ENCODE measurements around the gene CACNA2D3. TPM values are rescaled to one million over a fixed set of nuclear protein-coding genes. Genes with fewer than 3 reads are reported as not detected.
A peak's percentile ranks its signal among the peaks of the same experiment; 100 is the strongest.

The CACNA2D3 gene
- total RNA-seq, 1 experiment from 2014 or later, result not detected

GRCh38 chr3:54889731-54890130 lies 767.4 kb downstream of the CACNA2D3 start:
- H3K4me1 Mint-ChIP-seq (ENCODE audit: low read depth, unreplicated experiment), result no peaks in the 10 kb centered on the region
- H3K4me1 ChIP-seq, result peaks cover 15% of the 10 kb centered on the region
- ChIA-PET POLR2A (no interaction called here), CTCF (no interaction called here)
- no peaks in the 10 kb centered on the region for H3K36me3 Mint-ChIP-seq (ENCODE audit: insufficient read depth, unreplicated experiment)
- DNase-seq, result no peak
- H3K9me3 Mint-ChIP-seq (ENCODE audit: unreplicated experiment), result no peaks in the 10 kb centered on the region
- no peak overlapping the region for H3K4me3 Mint-ChIP-seq (ENCODE audit: unreplicated experiment)
- intact Hi-C loops (cut with micrococcal nuclease; ENCODE audit: unreplicated experiment), result no loop called here
- no peak for TF ChIP-seq CTCF (IDR thresholded peaks at IDR 0.05; ENCODE audit: insufficient read depth in 1 of 2, low read depth in 1 of 2, low read length in 1 of 2, severe bottlenecking in 1 of 2, unreplicated experiment in 1 of 2)
- no peaks in the 10 kb centered on the region for H3K36me3 ChIP-seq (ENCODE audit: control insufficient read depth, insufficient read depth, low read length)
- no TSS peak for BruUV-seq (replicated peaks)
- H3K27me3 Mint-ChIP-seq (ENCODE audit: insufficient read depth, unreplicated experiment), result peaks cover 8% of the 10 kb centered on the region
- H3K27ac Mint-ChIP-seq (ENCODE audit: unreplicated experiment), result no peak overlapping the region
- H3K27me3 ChIP-seq (replicated peaks; ENCODE audit: control insufficient read depth, insufficient read depth, low read length), result no peaks in the 10 kb centered on the region
- H3K4me3 ChIP-seq (ENCODE audit: low read depth, low read length), result no peak overlapping the region
- no peaks in the 10 kb centered on the region for H3K9me3 ChIP-seq

- ChIA-PET CTCF (interaction anchor here (1.1 kb wide), 1 partner anchor 831 kb away, joined by 3 read pairs; no protein-coding TSS in a partner anchor), POLR2A (no interaction called here)
- H3K4me1 Mint-ChIP-seq (ENCODE audit: low read depth, unreplicated experiment), result no peaks in the 10 kb centered on the region
Measured at GRCh38 chr3:54891540-54891897, 769.2 kb downstream of the CACNA2D3 start.

GRCh38 chr3:54892168-54892567 lies 769.8 kb downstream of the CACNA2D3 start:
- H3K4me3 Mint-ChIP-seq (ENCODE audit: unreplicated experiment), result no peak overlapping the region
- CTCF ChIA-PET, result no interaction called here

More at GRCh38 chr3:54891540-54891897, 769.2 kb downstream of the CACNA2D3 start:
- Mint-ChIP-seq H3K27me3 (ENCODE audit: insufficient read depth, unreplicated experiment) (peaks cover 11% of the 10 kb centered on the region), H3K4me3 (ENCODE audit: unreplicated experiment) (peak overlapping the region; percentile 32), H3K36me3 (ENCODE audit: insufficient read depth, unreplicated experiment) (no peaks in the 10 kb centered on the region), H3K9me3 (ENCODE audit: unreplicated experiment) (no peaks in the 10 kb centered on the region), H3K27ac (ENCODE audit: unreplicated experiment) (peak overlapping the region; percentile 9)
- peak in 1 of 2 experiments; percentile 66 for TF ChIP-seq CTCF (IDR thresholded peaks at IDR 0.05; ENCODE audit: insufficient read depth in 1 of 2, low read depth in 1 of 2, low read length in 1 of 2, severe bottlenecking in 1 of 2, unreplicated experiment in 1 of 2)
- Histone ChIP-seq H3K36me3 (ENCODE audit: control insufficient read depth, insufficient read depth, low read length) (no peaks in the 10 kb centered on the region), H3K4me1 (peaks cover 15% of the 10 kb centered on the region), H3K4me3 (ENCODE audit: low read depth, low read length) (no peak overlapping the region), H3K27me3 (replicated peaks; ENCODE audit: control insufficient read depth, insufficient read depth, low read length) (no peaks in the 10 kb centered on the region), H3K9me3 (no peaks in the 10 kb centered on the region)
- peak; percentile 73 to 85 for DNase-seq
- intact Hi-C loops (cut with micrococcal nuclease; ENCODE audit: unreplicated experiment), result no loop called here
- no TSS peak for BruUV-seq (replicated peaks)

More at GRCh38 chr3:54892168-54892567, 769.8 kb downstream of the CACNA2D3 start:
- TF ChIP-seq CTCF (IDR thresholded peaks at IDR 0.05; ENCODE audit: insufficient read depth in 1 of 2, low read depth in 1 of 2, low read length in 1 of 2, severe bottlenecking in 1 of 2, unreplicated experiment in 1 of 2), result no peak
- H3K4me1 Mint-ChIP-seq (ENCODE audit: low read depth, unreplicated experiment), result no peaks in the 10 kb centered on the region
- POLR2A ChIA-PET, result no interaction called here
- no peaks in the 10 kb centered on the region for H3K36me3 Mint-ChIP-seq (ENCODE audit: insufficient read depth, unreplicated experiment)
- Histone ChIP-seq H3K4me3 (ENCODE audit: low read depth, low read length) (no peak overlapping the region), H3K9me3 (no peaks in the 10 kb centered on the region), H3K27me3 (replicated peaks; ENCODE audit: control insufficient read depth, insufficient read depth, low read length) (no peaks in the 10 kb centered on the region), H3K4me1 (peaks cover 15% of the 10 kb centered on the region), H3K36me3 (ENCODE audit: control insufficient read depth, insufficient read depth, low read length) (no peaks in the 10 kb centered on the region)
- BruUV-seq (replicated peaks), result no TSS peak
- DNase-seq, result no peak
- intact Hi-C loops (cut with micrococcal nuclease; ENCODE audit: unreplicated experiment), result no loop called here
- peaks cover 11% of the 10 kb centered on the region for H3K27me3 Mint-ChIP-seq (ENCODE audit: insufficient read depth, unreplicated experiment)
- no peak overlapping the region for H3K27ac Mint-ChIP-seq (ENCODE audit: unreplicated experiment)
- no peaks in the 10 kb centered on the region for H3K9me3 Mint-ChIP-seq (ENCODE audit: unreplicated experiment)

All from Caco-2 (cell line).